ENCODE measurements around the gene FAM3C.

Gene FAM3C

GRCh38 chr7:121410829-121411596 is 14.9 kb upstream of the FAM3C start:
- DNase-seq (ENCODE audit: low read depth): no peak

DNA sequence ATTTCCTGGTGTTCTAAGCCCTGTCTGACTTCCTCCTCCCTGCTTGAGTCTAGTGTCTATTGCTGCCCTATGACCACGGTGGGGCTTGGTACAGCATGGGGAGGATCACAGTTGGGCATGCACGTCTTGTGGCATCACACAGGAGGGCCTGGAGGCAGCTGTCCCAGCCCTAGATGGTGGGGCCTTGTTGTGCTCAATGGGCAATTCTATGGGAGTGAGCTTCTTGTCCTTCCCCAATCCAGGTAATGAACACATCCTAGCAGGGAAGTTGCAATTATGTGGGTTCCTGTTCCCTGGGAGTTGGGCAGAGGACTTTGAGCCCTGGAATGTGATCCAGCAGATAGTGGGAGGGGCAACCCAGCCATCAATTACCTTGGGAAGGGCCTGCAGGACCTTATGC is 10.8 kb upstream of the FAM3C start:
- no peak for DNase-seq (ENCODE audit: low read depth)

- no peak for DNase-seq (ENCODE audit: low read depth)
These were observed 10.4 kb upstream of the FAM3C start for GRCh38 chr7:121406461-121406860.

DNA sequence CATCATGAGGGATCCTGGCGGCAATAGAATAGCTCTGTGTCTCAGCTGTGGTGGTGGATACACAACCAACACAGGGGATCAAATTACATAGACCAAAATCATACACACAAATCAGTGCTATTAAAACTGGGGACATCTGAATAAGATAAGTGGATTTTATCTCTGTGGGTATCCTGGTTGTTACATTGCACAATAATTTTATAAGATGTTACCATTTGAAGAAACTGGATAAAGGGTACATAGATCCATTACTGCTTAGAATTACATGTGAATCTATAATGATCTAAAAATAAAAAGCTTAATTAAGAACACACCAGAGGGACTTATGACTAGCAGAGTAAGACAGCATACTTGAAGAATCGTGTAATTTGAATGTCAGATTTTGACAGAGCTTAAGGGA is 8.2 kb upstream of the FAM3C start:
- DNase-seq (ENCODE audit: low read depth): no peak

DNA sequence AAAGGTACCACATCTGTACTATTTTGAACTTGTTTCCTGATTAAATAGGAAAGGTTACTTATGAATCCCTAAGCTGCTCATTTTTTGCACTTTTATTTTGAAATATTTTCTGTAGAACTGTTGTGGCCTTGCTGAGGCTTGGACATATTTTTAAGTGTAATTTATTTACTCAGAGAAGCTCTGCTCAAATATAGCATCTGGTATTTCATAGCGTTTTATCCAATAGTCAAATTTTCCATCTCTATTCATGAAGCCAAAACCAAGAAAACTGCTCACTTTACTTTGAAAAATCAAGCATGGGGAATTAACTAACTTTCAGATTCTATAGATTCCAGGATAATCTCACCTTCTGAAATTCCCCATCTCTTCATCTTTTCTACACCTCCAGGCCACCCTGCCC is 6.6 kb upstream of the FAM3C start:
- no peak for DNase-seq (ENCODE audit: low read depth)

GRCh38 chr7:121401896-121402295 is 5.8 kb upstream of the FAM3C start:
- DNase-seq (ENCODE audit: low read depth): no peak

- DNase-seq (ENCODE audit: low read depth): no peak
These were observed 2.1 kb upstream of the FAM3C start for GRCh38 chr7:121398246-121398645.

DNA sequence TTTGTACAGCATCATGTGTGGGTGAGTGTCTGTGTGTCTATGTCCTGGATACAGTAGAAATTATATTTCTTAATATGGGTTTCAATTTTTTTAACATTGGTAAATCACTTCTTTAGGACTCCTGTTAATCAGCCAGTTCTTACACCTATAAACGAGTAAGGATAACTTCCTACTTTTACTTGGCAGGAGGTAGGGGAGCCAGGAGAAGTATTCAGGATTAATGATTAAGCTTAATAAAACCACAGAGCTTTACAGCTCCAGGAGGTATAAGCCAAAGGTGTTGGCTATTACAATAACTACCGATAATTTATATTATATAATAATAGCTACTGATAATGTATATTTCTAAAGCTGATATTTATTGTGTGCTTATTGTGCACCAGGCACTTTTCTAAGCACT is 1.7 kb upstream of the FAM3C start:
- DNase-seq (ENCODE audit: low read depth): no peak

DNA sequence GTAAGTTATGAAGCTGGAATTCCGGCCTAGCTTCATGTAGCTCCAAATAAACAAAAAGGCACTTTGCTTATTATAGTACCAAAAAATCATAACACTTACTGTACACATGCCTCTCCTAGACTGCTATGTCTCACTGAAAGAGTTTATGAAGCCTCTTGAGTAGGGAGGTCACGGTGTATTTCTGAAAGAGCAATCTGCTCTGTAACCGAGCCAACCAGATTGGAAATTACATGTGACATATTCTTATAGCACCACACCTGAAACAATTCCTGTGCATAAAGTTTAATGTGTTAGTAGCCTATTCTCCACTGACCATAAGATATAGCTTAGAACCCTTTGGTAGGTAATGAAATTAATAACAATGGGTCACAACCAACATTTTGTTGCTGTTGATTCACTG is 1.3 kb upstream of the FAM3C start:
- DNase-seq (ENCODE audit: low read depth): no peak

DNA sequence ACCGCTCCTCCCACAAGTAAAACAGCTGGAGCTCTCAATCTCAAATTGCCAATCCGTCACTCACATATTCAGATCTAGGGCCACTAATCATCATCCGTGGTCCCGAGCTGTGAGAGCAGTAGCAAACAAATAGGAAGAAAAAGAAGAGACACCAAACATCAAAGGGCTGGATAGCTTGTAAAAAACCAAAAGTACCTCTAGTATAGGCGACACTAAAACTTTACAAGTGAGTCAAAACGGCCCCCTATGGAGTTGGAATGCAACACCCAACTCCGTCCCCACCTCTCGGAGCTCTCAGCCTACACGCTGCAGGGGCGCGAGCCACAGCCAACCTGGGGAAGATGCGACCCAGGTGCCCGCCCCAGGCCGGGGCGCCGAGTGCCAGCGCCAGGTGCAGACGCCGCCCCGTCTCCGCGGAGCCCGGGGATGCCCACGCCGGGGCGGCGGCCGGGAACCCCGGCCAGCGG is 581 bp downstream of the FAM3C start:
- peak; percentile 27 for DNase-seq (ENCODE audit: low read depth)

DNA sequence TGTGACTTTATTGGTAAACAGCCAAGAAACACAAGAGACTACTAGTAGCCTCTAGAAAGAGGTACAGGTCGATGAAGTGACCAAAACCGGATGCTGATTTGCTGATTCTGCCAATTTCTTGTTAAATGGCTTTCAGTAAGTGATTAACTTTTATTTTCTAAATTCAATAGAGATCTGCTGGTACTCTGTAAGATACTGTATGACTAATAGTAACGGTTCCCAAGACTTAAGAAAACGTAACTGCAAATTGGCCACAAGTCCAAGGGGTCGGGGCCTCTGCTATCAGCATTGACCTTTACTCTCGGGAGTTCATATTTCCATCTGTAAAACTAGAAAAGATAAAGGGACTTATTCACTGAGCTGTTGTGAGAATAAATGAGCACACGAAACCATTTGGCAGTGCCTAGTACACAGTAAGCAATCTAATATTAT is 1.4 kb downstream of the FAM3C start:
- DNase-seq (ENCODE audit: low read depth): peak; percentile 37

GRCh38 chr7:121393005-121393366 is 3.1 kb downstream of the FAM3C start:
- DNase-seq (ENCODE audit: low read depth): no peak

GRCh38 chr7:121392277-121393004 is 3.7 kb downstream of the FAM3C start:
- DNase-seq (ENCODE audit: low read depth): no peak

DNA sequence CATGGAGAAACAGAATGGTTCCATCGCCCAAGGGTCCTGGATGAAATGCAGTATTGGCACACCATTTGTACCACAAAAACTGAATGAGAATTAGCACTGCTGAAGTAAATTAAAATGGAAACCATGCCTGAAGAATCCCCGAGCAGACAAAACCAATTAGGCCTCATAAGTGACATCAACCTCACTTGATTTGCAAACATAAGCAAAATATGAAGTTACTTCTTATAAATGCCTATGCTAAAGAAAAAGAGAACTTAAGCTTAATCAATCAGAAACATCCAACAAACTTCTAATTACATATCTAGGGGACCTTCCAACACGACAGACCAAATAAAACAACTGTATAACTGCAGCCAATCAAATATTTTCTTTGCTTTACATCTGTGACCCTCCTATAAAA is 4.4 kb downstream of the FAM3C start:
- DNase-seq (ENCODE audit: low read depth): no peak

- no peak for DNase-seq (ENCODE audit: low read depth)
These were observed 5.5 kb downstream of the FAM3C start for GRCh38 chr7:121390617-121391016.

GRCh38 chr7:121390109-121390508 is 6.0 kb downstream of the FAM3C start:
- no peak for DNase-seq (ENCODE audit: low read depth)

DNA sequence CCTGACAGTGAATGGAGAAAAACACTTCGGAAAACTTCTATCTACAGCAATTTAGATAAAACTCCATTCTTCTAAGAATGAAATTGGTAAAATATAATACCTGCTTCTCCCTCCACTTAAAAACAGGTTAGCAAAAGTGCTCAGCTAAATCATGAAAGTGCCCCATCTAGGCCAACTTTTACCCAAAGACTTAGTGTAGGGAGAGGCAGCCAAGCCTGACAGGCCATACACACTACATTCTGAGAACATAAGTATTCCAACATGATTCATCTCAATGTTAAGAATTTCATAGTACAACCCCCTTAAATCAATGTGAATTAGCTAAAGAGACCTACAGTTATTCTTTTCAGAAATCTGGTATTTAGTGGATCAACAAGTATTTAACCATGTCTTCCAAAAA is 7.2 kb downstream of the FAM3C start:
- DNase-seq (ENCODE audit: low read depth): peak; percentile 25

DNA sequence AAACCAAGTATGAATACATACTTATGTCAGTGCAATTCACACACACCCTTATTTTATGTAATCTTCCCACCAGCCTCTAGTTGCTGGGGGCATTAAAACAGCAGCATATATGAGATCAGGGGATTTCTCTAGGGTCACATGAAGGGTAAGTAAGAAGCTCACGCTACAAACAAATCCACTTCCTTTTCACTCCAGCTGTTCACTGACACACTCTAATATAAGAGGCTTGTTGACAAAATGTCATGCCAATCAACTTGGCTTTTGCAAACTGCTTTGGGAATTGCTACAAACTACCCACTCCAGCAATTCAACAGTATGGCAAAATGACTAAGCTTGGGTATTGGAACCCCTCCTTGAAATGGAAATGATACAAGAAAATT is 10.3 kb downstream of the FAM3C start:
- peak; percentile 70 for DNase-seq (ENCODE audit: low read depth)

- no peak for DNase-seq (ENCODE audit: low read depth)
These were observed 10.9 kb downstream of the FAM3C start for GRCh38 chr7:121385056-121385799.

- DNase-seq (ENCODE audit: low read depth): no peak
These were observed 11.8 kb downstream of the FAM3C start for GRCh38 chr7:121384265-121384664.

DNA sequence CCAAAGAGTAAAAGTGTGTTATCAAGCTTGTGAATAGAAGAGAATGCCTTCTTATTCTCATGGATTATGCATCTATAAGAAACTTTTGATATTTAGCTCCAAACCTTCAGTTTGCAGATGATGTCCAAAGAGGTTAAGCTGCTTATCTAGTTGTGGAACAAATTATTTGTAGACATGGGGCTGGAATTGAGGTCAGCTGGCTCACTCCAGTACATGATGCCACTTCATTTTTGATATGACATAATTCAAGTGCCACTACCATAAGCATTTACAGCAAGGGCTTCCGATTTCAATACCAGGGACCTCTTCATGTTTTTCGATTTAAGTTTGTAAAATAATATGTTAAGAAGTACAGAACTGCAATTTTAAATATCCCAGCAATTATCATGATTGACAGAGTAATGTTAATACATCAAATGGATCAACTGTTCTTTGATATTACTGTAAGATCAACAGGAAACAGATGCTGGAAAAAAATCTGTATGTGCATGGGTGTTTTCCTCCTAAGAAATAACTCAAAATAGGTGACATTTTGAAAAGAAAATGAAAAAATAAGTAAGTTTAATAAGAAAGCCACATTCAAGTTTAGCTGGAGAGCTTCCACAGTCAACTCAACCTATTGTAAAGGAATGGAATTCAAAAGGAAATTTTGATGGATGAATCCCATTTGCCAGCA is 12.7 kb downstream of the FAM3C start:
- no peak for DNase-seq (ENCODE audit: low read depth)

GRCh38 chr7:121382473-121382872 is 13.6 kb downstream of the FAM3C start:
- no peak for DNase-seq (ENCODE audit: low read depth)
